ENCODE data around the gene LDLRAP1.
A peak's percentile ranks its signal among the peaks of the same experiment; 100 is the strongest.

The LDLRAP1 gene

DNA sequence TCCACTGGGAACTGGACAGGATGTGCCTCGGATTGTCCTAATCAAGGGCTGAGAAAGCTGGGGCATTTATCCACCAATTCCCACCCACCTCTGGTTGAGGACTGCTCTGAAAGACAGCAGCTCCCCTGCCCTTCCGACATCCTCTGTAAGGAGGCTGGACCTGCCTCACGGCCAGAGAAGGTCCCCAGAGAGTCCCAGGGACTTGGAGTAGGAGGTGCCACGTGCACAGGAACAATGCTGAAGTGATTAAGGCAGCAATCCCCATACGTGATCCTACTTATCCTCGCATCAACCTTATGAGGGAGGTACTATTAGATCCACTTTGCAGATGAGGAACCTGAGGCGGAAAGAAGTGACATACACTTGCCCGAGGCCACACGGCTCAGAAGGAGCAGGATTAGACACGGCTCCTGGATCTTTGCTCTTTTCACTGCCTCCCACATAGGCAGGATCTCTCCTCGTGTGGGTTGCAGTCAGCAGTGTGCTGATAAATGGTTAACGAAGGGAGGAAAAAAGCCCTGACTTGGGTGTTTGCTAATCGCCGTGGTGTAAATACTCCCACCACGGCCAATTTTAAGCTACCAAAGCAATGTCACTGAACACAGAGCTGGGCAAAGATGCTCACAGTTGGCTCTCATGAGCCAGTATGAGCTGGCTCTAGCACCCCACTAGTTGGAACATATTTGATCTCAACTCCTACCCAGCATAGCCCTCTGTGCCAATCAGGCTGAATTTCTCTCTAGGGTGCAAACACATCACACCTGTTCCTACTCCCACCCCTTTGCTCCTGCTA is 18.6 kb upstream of the LDLRAP1 start:
- no peak for DNase-seq

DNA sequence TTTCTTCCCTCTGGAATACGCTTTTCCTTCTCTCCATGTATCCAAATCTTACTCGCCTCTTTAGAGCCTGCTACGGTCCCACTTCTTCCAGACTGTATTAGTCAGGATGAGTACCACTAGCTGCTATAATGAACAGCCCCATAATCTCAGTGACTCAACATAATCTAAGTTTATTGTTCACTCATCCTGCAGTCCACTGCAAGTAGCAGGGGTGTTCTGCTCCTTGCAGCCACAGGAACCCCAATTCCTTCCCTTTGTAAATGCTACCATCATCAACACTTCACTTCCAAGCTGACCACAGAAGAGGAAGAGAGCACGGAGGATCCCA is 18.1 kb upstream of the LDLRAP1 start:
- DNase-seq, result no peak

DNA sequence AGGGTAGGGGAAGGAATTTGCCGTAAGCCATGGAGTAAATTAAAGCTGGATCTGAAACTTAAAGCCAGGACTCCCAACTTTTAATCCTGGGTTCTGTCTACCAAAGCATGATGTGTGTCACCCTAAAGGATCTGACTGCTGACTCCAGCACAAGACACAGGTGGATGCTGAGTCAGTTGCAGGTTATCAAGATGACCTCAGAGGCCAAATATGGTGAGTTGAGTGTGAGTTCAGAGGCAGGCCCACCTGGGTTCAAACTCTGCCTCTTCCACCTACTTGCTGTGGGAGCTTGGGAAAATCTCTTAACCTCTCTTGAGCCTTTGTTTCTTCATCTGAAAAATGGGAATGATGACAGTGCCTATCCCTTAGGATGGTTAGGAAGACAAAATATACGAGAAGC is 16.7 kb upstream of the LDLRAP1 start:
- DNase-seq, result peak in 1 of 14 donors; percentile 22

DNA sequence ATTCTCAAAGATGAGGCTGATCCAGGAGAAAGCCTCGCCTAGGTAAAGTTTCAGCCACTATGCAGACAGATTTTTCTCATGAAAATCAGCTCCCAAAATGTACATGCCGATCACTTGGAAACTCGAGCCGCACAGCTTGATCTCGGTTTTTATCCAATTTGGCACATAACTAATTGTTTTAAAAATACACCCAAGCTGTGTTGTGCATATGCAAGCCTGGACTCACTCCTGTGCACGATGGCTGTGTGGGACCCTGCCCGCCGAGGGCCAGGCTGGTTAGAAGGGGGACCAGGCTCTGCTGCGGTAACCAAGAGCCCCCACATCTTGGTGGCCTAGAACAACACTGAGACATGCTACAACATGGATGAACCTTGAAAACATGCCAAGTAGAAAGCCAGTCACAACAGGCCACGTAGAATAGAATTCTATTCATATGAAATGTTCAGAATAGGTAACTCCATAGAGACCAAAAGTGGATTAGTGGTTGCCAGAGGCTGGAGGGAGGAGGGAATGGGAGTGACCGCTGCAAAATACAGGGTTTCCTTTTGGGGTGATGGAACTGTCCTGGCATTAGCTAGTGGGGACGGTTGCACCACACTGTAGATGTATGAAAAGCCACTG is 16.1 kb upstream of the LDLRAP1 start:
- DNase-seq, result peak in 1 of 14 donors; percentile 90

DNA sequence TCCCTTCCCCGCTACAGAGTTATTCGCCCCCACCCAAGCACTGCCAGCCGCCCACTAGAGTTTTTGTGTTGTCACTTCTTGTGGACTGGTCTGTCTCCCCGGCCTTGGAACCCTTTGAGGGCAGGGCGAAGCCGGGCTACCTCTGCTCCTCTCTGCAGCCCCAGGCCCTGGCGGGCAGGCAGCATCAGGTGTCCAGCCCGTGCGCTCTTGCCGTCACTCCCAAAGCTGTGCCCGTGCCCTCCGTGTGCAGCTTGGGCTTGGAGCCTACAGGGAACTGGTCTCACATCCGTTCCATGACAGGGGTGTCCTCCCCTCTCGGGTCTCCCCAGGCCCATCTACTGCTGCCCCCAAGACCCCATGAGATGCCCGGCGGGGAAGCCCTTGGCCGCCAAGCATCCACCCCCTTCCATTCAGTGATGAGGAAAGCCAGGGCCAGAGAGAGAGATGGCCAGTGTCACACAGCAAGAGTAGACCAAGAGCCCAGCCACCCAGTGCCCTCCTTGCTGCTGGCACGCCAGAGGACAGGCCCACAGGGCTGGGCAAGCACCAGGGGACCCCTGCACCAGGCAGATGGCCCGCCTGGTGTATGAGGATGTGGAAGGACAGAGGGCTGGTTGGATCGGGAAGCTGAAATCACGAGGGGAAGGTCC is 15.3 kb upstream of the LDLRAP1 start:
- no peak for DNase-seq

DNA sequence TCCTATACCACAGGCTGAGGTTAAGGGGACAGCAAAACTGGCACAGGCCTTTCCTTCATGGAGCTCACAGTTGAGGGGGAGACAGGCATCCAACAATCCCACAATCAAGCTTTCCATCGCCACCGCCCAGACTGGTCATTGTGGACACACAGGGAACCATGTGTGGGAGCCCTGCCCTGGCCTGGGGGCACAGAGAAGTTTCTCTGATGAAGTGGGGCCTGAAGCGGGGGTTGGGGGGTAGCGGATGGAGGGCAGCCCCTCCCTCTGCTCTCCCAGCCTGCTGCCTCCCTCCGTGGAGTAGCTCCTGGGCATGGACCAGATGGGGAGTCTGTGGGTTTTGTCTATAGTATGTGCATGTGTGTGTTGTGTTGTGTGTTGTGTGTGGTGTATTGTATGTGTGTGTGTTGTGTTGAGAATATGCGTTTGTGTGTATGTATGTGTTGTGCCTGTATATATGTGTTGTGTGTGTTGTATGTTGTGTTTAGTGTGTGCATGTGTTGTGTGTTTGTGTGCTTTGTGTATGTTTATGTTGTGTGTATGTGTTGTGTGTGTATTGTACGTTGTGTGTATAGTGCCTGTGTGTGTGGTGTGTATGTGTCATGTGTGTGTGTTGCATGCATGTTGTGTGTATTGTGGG is 14.4 kb upstream of the LDLRAP1 start:
- no peak for DNase-seq

DNA sequence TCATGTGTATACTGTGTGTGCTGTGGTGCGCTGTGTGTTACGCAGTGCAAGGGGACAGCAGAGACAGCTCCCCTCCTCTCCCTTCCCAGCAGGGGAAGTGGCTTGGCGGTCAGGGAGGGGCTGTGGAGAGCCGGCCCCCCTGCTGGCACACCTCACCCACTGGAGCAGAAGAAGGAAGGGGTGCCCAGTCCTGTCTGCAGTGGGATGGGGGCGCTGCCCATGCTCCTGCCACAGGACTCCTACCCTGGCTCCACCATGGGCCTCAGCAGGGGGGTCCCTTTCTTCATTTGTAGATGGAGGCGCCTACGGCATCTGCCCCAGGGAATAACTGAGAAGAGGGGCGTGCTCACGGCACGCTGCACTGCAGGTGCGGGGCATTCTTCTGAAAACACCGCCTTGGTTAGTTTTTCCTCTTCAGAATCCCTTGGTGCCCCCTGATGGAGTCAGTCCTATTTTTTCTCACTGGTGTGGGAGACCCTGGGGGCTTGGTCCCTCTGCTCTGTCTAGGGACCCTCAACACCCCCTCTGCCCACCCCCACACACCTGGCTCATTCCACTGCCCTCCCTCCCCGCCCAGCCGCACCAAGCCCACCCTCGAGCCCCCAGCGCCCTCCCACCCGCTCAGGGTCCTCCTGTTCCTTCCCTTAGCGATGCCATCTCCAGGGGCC is 13.8 kb upstream of the LDLRAP1 start:
- DNase-seq, result no peak

DNA sequence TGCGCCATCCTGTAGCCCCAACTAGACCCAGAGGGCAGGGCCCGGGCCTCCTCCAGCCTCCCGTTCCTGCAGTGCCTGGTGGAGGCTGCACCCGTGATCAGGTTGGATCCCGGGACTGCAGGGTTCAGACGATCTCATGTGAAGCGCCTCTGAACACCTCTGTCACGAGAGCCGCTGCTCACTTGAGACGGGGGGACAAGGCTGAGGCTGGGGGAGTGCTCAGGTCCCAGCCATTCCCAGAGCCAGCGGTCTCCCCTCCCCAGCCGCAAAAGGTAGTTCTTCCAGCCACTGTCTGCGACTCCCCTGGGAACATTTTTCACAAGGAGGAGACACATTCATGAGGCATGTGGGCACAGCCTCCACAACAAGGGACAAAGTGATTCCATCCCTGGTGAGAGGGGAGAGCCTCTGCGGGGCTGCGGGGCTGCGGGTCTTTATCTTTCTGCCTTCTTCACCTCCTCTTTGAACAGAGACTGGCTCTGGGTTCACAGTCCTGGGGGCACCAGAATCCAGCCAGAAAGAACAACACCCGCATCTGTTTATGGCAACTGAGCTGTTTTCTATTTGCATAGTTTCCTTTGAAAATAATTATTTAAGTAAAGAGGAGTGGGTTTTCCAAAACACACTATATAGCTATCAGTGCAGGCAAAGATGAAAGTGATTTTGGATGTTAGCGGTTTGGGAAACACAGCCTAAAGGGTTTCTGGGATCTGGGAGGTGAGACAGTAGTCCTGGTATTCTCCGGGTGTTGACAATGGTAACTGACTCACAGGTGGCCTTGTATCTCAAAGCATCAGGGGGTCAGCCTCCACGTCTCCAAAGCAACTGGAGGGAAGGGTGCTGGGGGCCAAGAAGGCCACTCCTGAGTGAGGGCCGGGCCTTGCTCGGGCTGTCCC is 13.0 kb upstream of the LDLRAP1 start:
- no peak for DNase-seq

DNA sequence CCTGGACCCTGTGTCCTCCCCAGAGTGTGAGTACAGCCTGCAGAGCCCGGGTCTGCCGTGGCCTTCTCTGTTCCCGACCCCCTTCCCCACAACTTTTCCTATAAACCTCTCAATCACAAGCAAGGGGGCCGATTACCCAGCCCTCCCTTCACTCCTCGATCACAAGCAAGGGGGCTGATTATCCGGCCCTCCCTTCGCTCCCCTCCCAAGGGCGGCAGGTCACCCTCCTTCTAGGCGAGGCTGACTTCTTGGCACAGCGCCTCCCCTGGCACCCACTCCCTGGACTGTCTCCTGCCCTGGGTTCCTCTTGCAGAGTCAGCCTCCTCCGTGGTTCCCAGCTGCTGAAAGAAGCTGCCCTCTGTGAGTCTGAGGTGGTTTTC is 12.3 kb upstream of the LDLRAP1 start:
- no peak for DNase-seq

DNA sequence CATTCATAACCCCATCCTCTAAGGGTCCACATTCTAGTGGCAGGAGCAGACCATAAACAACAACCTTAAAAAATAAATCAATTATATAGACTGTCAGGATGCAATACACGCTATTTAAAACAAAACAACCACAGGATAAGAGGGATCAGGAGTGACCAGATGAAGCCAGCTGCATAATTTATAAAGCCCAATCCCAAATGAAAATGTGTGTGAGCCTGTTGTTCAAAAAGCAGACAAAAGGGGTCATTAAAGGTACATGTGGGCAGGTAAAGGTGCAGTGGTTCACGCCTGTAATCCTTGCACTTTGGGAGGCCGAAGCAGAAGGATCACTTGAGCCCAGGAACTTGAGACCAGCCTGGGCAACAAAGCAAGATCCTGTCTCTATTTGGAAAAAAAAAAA is 10.4 kb upstream of the LDLRAP1 start:
- DNase-seq, result no peak

DNA sequence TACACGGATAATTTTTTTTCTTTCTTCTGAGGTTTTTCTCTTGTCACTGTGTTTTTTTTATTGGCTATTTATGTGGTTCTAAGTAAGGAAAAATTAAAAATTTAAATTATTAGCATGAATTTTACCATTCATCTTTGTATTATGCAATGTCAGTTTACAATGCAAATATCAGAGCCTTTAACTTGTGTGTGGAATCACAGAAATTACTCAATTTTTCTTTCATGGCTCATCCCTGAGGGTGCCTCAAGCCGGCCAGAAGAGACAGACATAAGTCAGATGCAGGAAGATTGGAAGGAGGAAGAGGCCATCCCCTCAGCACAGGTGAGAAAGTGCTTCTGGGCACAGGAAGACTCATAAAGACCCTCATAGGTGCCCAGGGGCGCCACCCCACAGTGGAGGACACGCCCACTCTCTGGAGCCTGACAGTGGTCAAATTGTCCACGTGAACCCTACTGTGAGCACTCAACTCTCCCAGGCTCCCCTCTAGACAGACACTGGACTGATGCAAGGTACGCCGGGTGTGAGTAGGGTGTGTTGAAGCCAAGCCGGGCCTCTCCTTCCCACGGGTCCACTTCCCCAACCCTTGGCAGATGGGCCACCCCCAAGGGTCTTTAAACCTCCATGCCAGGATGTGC is 9.5 kb upstream of the LDLRAP1 start:
- peak in 1 of 14 donors; percentile 52 for DNase-seq

DNA sequence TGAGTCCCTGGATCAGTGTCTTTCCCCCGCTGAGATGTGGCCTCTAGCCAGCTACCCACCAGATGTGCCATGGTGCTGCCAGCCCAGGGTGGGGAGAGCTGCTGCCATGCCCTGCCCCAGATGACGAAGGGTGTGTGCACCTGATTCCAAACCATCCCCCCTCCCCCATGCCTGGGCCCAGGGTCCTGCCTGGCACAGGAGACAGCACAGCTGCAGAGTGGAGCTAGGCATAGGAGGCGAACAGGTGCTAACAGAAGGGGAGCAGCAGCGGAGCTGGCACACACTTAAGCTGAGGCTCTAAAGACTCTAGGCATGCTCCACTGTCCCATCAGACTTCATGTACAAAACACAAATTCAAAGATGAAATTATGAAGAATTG is 9.0 kb upstream of the LDLRAP1 start:
- DNase-seq, result peak in 1 of 14 donors; percentile 65

DNA sequence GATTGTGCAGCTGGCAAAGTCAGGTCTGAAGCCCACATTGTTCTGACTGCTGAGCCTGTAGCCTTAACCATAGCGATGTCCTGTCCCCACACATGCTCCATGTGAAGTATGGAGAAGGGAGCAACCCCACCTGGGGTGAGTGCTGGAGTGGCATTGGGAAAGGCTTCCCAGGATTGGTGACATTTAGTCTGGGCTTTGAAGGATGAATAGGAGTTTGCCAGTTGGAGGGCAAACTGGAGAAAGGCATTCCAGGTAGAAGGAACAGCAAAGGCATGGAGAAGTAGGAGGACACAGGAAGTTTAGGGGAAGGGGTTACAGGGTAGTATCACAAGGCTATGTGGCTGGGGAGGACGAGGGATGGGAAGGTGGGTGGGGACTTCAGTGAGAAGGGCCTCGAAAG is 7.3 kb upstream of the LDLRAP1 start:
- DNase-seq, result no peak

DNA sequence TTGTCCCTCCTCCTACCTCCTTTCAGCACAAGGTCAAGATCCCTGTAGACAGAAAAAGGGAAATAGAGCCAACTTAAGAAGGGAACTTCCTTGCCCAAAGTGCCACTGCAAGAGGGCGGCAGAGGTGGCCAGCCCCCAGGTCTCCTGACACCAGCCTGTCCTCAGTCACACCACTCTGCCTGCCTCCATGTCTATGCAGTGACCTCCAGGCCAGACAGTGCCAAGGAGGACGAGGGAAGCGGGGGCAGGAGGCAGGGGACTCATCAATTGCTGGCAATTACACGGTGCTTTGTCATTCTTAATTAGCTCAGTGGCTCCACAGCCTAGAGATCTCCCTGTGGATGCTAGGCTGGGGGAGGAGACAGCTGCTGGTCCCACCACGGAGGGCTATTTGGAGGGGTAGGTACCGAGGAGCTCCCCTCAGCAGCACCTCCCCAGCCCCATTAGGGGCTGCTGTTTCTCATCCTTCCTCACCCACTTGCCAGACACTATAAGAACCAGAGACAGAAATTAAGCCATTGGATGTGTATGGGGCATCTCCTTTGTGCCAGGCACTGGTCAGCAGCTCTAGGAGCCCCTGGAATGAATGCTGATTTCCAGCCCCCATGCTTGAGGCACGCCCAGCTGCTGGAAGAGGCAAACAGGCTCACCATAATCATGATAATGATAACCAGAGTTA is 6.1 kb upstream of the LDLRAP1 start:
- DNase-seq, result no peak

DNA sequence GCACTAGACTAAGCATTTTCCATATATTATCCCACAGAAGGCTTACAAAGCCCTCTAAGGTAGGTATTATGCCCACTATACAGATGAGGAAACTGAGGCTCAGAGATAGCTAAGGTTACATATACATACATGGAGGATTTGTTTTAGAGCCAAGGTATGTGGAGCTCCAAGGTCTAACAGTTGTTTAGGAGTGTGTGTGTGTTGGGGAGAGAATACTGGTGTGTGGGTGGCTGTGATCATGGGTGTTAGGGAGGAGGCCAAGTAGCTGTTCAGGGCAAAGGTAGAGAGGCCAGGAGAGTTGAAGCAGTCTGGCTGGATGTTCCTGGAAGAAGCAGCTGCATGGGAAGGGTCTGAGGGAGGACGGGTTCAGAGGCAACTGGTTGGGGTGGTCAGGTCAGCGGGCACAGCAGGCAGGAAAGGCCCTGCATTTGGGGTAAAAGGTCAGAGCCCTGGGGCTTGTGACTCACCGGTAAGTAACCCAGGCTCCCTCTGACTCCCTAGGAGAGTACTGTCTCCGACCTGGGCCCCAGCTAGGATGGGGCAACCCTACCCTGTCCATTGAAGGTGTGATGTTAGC is 5.1 kb upstream of the LDLRAP1 start:
- DNase-seq, result no peak

DNA sequence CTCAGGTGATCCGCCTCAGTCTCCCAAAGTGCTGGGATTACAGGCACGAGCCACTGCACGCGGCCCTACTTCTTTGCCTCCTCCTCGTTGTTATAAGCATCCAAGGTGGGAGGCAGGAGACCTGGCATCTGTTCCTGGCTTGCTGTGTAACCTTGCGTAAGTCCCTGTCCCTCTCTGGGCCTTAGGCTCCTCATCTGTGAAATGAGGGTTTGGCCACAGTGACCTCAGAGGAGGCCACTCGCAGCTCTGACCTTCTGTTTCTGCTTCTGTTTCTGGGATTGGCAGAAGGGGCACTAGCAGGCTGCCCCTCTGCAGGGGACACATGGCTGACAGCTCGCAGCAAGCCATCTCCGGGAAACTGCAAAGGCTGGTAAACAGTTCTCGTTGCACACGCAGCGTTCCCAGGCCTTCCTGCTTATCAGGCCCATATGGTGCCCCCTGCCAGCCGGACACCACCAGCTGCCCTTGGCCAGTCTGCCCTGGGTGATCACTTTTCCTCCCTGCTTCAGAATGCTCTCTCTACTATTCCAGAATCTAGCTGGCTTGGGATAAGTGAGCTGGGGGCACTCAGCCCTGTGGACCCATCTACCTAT is 2.6 kb upstream of the LDLRAP1 start:
- DNase-seq, result peak in 3 of 14 donors; percentile 41 to 99 (median 64)

DNA sequence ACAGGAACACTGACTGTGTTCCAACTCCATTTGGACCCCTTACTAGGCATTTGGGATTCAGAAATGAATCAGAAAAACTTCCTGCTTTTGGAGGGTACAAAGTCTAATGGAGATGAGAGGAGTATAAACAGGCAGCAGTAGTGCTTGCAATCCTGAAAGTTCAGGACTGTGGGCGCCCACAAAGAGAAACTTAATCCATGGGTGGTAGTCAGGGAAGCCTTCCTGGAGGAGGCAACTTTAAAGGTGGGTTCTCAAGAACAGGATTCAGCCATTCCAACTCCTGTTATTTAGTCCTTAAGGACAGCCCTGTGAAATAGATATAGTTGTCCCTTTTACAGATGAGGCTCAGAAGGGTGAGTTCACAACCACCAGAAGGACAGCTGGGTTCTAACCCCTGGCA is 2.0 kb upstream of the LDLRAP1 start:
- no peak for DNase-seq

DNA sequence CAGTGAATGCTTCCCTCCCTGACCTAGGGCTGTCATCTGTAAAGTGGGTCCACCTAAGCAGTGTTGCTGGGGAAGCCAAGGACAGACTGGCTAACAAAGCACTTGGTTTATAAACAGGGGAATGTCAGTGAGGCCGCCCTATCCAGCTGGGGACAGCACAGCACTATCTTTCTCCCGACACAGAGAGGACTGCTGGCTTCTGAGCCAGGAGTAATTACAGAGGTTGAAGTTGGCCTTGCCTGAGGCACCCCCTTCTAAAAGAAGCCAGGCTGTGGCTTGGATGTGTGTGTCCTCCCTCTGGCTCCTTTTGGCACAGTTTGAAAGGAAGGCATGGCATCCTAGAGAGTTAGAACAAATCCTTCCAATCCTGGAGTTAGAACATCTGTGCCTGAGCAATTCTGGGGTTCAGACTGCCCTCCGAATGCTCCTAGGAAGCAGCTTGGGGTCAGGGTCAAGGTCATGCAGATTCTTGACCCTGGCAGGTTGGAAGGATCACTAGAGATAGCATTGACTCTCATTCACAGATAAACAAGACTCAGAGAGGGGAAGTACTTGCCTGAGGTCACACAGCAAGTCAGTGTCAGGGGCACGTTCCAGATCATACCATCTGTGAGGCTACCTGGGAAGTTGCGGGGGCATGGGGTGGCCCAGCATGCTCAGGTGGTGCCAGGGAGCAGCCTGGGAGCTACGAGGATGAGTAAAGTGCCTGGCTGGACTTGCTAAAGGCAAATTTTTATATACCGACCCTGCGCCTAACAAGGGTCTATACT is 1.3 kb upstream of the LDLRAP1 start:
- peak in 1 of 14 donors; percentile 62 for DNase-seq

DNA sequence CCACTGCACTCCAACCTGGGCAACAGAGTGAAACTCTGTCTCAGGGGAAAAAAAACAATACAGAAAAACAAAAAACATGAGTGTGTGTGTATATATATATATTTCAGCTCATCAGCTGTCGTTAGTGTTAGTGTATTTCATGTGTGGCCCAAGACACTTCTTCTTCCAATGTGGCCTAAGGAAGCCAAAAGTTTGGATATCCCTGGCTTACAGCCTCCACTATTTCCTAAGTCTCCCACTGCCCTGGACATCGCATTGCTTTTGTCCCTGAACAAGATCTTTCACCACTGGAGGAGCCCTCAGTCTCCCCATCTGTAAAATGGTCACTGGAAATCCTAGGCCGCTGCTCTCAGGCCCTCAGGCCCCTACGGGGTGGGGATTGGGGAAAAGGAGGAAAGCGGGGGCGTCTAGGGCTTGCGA is 391 bp upstream of the LDLRAP1 start:
- no peak for DNase-seq
